ENCODE results near the gene CHAC1. TPM values are rescaled to one million over a fixed set of nuclear protein-coding genes. Genes with fewer than 3 reads are reported as not detected.

Gene CHAC1
- total and polyA plus RNA-seq, 4 donors, result 1.2 to 5.3 (median 3.3) TPM

Other genes starting within 250 kb of the CHAC1 start
- gene RMDN3, start 198.2 kb upstream of the CHAC1 start, total RNA-seq, result 10 to 100 TPM; 21.1 to 29.1 TPM
- 10 to 100 TPM; 27.3 to 29.2 TPM for gene RMDN3, start 198.2 kb upstream of the CHAC1 start, polyA plus RNA-seq
- 1 to 10 TPM; 4.5 to 7.7 TPM for gene GCHFR, start 189.4 kb upstream of the CHAC1 start, total RNA-seq
- 10 to 100 TPM; 21.0 to 48.2 TPM for gene GCHFR, start 189.4 kb upstream of the CHAC1 start, polyA plus RNA-seq
- gene C15orf62, start 183.5 kb upstream of the CHAC1 start, total RNA-seq, result under 1 TPM; 0.19 to 0.87 TPM
- under 1 TPM in 1 of 2 donors, not detected in 1; 0.97 TPM for gene C15orf62, start 183.5 kb upstream of the CHAC1 start, polyA plus RNA-seq
- 10 to 100 TPM in 1 of 2 donors, 1 to 10 TPM in 1; 9.3 to 17.4 TPM for gene ZFYVE19, start 146.4 kb upstream of the CHAC1 start, total RNA-seq
- gene ZFYVE19, start 146.4 kb upstream of the CHAC1 start, polyA plus RNA-seq, result 10 to 100 TPM; 14.5 to 48.0 TPM
- 10 to 100 TPM; 29.4 to 34.7 TPM for gene DNAJC17, start 146.0 kb upstream of the CHAC1 start, total RNA-seq
- 10 to 100 TPM; 20.5 to 75.9 TPM for gene DNAJC17, start 146.0 kb upstream of the CHAC1 start, polyA plus RNA-seq
- not detected for gene PPP1R14D, start 124.8 kb upstream of the CHAC1 start, total RNA-seq
- 10 to 100 TPM in 1 of 2 donors, not detected in 1; 22.3 TPM for gene PPP1R14D, start 124.8 kb upstream of the CHAC1 start, polyA plus RNA-seq
- 1 to 10 TPM; 2.4 to 3.9 TPM for gene SPINT1, start 109.4 kb upstream of the CHAC1 start, total RNA-seq
- 10 to 100 TPM in 1 of 2 donors, 1 to 10 TPM in 1; 1.9 to 15.5 TPM for gene SPINT1, start 109.4 kb upstream of the CHAC1 start, polyA plus RNA-seq
- gene RHOV, start 79.2 kb upstream of the CHAC1 start, total RNA-seq, result under 1 TPM; 0.19 to 0.30 TPM
- gene RHOV, start 79.2 kb upstream of the CHAC1 start, polyA plus RNA-seq, result under 1 TPM in 1 of 2 donors, not detected in 1; 0.15 TPM
- gene VPS18, start 59.0 kb upstream of the CHAC1 start, total RNA-seq, result 10 to 100 TPM; 18.6 to 22.5 TPM
- 10 to 100 TPM in 1 of 2 donors, 1 to 10 TPM in 1; 5.5 to 10.3 TPM for gene VPS18, start 59.0 kb upstream of the CHAC1 start, polyA plus RNA-seq
- 10 to 100 TPM in 1 of 2 donors, 1 to 10 TPM in 1; 9.7 to 28.4 TPM for gene DLL4, start 24.1 kb upstream of the CHAC1 start, total RNA-seq
- under 1 TPM; 0.20 to 0.38 TPM for gene DLL4, start 24.1 kb upstream of the CHAC1 start, polyA plus RNA-seq
- gene INO80, start 162.8 kb downstream of the CHAC1 start, total RNA-seq, result 10 to 100 TPM; 23.5 to 25.1 TPM
- 1 to 10 TPM; 6.5 to 7.3 TPM for gene INO80, start 162.8 kb downstream of the CHAC1 start, polyA plus RNA-seq

All from aorta (tissue), 4 donors.